GM19452 (cell line): Measurements from ENCODE around the gene NUP85.
A peak's percentile ranks its signal among the peaks of the same experiment; 100 is the strongest.
"Not testable (repeated sequence)": the region's sequence is repeated elsewhere in the genome, so short reads cannot be mapped to it uniquely, and the experiment has no call there.

Experiments used
- ATAC-seq: cut with Tn5 transposase; IDR thresholded peaks from one replicate; pipeline ENCODE4 v1.9.1; 2021; ENCODE audit not compliant: unreplicated experiment

The NUP85 gene

DNA sequence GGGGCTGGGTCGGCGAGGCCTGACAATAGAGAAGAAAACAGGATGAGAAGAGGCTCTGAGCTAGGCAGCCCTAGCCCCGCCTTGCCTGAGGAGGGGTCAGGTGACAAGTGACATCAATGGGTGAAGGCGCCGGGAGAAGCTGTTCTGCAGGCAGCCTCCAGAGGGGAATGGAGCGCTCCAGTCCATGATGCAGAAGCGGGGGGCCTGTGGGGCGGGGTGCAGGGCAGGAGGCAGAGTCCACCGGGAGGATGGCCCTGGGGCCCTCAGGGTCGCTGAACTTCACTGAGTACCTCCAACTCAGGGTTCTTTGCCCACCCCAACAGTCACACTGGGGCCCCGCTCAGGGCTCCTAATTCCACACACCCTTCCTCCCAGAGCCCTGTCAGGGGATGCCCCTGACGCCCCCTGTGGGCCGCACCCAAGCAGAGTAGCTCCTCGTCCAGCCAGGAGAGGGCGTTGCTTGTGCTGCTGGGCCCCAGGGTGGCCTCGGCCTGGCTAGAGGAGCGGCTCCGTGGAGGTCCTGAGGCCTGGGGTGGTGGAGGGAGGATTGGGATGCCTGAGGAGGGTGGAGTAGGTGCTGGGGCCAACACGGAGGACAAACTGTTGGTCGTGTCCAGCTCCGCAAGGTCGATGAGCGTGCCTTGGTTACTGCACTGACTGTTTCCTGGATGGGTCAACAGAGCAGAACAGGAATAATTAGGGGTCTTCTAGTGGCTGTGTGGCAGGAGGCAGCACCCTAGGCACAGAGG is 35.1 kb downstream of the NUP85 start:
- no peak for ATAC-seq

DNA sequence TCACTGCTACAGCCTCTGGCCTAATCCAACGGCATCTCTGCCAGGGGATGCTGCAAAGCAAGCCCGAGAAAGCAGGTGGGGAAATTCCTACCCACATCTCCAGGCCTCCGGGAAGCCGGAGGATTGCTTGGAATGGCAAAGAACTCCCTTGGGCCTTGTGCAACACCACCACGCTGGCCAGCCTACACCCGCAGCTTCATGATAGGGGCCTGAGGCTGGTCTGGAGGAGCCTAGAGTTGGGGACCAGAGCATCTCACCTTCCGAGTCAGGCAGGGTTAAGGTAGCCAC is 35.6 kb downstream of the NUP85 start:
- ATAC-seq: no peak

DNA sequence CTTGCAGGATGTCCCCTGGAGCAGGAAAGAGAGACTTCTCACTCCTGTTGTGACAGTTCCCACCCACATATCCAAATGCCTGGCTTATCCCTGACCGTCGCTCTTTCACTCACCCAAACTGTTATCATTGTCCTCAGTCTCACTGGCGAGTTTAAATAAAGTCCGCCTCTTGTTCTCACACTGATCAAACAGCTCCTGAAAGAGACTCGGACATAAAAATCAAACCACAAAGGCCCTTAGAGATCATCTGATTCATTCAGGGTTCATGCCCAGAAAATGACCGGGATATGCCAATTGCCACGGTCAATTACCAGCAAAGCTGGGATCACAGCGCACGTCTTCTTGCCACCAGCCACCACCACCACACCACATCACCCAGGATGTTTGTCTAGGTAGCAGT is 36.0 kb downstream of the NUP85 start:
- no peak for ATAC-seq

DNA sequence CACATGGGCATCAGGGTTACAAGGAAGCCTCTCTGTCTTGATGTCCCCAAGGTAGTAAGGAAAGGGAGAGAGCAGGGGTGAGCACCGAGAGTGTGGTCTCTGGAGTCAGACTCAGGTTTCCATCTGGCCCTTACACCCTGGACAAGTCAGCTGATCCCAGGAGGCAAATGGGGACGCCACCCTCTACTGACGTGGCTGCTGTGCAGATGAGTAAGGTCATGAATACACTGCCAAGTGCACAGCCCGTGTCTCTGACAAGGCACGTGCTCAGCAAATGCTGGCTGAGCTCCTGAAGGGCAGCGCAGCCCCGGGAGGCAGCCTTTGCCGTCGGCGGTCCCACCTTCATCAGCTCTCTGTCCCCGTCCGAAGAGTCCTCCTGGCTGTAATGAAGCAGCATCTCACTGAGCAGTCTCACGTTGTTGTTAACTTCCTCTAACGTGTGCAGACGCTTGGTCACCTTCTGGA is 36.5 kb downstream of the NUP85 start:
- no peak for ATAC-seq

DNA sequence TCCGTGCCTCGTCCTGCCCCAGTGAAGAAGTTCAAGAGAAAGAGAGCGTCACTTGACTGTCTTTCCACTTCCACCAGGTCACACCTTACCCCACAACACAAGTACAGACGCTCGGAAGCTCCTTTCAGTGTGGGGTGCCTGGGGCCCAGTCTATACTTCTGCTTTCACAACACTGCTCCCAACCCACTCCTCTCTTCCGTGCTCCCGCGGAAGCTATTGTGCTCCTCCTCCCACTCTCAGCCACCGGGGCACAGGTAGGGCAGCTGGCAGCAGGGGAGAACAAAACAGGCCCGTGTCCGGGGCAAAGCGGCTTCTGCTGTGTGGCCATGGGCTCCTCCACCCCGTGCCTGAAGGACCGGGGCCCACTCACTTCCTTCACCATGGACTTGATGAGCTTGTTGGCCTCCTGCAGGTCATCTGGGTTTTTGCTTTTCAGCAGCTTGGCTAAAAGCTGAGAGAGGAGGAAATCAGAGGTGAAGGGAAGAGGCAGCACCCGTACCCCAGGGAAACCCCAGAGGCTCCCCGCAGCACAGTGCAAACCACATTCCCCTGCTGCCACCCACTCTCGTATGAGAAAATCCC is 37.1 kb downstream of the NUP85 start:
- ATAC-seq: no peak

DNA sequence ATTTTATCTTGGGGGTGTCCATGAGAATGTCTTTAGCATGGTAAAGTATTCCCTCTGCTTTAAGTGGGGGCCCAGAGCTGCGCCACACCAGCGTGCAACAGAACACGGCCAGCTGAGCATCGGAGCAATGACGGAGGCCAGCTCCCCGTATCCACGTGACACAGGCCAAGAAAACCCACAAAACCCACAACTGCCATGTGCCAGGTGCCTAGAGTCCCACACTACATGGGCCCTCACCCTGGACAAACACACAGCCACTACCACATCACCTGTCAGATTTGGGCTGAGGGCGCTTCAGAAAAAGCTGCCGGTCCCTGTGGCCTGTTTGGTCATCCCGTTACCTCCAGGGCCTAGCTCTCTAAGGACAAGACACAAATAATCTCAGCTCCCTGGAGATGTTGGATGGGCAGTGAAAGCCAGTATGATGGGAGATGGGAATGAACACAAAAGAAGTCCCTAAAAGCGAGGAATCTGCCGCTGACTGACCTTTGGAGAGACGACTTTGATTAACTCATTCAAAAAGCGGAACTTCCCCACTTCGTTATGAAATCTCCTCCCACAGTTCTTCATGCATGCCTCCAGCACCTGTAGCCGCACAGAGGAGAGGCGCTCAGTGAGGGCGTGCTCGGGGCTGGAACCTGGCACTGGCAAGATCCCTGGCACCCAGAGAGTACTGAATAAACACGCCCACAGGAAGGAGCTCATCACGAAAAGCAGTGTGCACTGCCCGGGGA is 38.8 kb downstream of the NUP85 start:
- ATAC-seq: no peak

DNA sequence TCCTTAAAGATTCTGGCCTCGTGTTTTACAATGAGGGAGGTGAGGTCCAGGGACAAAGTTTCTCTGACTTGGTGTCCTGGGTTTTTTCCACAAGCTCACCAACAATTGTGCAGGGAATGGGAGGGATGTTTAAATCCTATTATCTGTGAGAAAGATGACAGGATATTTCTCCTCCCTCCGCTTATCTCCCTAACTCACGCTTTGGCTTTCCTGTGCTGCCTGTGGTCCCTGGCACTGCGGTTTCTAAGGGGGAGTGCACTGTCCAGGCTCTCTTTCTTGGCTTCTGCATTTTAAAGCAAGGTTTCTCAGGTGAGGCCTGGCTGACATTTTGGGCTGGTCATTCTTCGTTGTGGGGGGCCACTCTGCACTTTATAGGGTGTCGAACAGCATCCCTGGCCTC is 39.5 kb downstream of the NUP85 start:
- ATAC-seq: no peak

DNA sequence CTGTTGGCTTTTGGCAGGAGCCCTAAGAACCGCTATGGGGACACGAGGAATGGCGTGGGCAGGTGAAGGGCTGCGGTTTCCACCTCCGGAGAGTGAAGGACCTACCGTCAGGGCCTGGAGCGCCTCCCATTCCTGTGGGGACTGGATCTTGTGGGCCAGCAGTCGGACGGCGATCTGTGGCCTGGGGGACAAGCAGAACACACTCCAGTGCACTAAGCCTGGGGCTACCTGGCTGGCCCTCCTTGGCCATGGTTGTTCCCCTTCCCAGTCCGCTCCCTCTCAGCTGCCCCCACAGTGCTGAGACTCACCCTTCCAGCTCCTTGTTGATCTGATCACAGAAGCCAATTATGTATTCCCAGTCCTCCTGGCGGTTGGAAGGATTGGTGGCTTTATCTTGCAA is 40.9 kb downstream of the NUP85 start:
- ATAC-seq: no peak

DNA sequence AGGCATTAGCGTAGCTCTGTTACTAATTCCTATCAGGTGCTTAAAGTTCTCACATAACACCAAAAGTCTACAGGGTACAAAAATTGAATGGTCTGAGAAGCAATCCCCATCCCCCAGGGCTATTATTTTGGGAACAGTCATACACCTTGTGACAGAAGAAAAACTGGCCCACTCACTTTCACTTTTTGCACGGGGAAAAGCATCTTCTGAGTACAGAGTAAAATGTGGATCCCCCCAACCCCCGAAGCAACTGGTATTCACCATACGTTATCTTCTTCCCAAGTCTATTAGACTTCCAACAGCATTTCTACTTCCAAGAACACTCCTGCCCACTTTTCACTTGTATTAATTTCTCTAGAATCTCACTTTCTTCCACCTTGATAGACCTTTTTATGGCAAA is 44.1 kb downstream of the NUP85 start:
- no peak for ATAC-seq

DNA sequence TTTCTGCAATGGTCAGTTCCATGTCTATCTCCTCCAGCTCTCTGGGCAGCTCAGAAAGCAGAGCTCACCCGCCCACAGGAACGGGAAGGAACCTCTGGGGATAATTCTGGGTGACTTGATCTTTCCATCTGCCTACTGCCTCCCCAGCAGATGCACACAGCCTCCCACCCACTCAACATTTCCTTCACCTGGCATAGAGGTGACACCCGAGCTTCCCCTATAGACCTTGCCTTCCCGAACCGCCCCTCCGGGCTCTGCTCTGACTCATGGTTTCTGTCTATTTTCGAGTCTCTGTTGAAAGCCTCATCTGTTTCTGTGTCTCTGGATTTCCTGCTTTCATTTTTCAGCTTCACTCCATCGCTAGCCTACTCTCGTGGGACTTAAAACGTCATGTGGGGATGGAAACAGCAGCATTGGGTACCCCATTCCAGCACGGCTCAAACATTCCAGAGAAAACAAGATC is 44.6 kb downstream of the NUP85 start:
- ATAC-seq: peak; percentile 82

DNA sequence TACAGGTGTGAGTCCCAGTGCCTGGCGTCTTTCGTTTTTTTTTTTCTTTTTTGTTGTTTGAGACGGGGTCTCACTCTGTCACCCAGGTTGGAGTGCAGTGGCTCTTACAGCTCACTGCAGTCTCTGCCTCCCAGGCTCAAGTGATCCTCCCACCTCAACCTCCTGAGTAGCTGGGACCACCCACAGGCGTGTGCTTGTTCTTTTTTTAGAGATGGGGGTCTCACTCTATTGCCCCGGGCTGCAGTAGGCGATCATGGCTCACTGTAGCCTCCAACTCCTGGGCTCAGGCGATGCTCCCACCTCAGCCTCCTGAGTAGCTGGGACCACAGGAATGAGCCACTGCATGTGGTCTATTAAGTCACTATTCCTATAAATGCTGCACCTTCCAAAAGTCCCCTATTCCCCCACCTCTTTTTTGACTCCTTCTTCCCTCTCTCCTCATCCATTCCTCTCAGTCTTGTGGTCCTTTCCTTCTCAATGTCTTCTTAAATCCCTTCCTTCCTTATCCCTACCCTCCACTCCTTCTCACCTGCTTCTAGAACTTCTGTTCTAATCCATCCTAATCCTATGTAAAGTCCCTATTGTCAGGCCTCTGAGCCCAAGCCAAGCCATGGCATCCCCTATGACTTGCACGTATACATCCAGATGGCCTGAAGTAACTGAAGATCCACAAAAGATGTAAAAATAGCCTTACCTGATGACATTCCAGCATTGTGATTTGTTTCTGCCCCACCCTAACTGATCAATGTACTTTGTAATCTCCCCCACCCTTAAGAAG is 46.7 kb downstream of the NUP85 start:
- no peak for ATAC-seq

DNA sequence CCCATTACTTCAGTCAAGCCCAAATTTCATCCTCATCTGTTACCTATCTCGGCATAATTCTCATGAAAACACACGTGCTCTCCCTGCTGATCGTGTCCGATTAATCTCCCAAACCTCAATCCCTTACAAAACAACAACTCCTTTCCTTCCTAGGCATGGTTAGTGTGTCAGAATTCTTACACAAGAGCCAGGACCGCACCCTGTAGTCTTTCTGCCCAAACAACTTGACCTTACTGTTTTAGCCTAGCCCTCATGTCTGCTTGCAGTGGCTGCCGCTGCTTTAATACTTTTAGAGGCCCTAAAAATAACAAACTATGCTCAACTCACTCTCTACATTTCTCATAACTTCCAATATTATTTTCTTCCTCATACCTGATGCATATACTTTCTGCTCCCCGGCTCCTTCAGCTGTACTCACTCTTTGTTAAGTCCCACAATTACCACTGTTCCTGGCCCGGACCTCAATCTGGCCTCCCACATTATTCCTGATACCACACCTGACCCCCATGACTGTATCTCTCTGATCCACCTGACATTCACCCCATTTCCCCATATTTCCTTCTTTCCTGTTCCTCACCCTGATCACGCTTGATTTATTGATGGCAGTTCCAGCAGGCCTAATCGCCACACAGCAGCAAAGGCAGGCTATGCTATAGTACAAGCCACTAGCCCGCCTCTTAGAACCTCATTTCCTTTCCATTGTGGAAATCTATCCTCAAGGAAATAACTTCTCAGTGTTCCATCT is 50.6 kb downstream of the NUP85 start:
- not testable (repeated sequence) for ATAC-seq

DNA sequence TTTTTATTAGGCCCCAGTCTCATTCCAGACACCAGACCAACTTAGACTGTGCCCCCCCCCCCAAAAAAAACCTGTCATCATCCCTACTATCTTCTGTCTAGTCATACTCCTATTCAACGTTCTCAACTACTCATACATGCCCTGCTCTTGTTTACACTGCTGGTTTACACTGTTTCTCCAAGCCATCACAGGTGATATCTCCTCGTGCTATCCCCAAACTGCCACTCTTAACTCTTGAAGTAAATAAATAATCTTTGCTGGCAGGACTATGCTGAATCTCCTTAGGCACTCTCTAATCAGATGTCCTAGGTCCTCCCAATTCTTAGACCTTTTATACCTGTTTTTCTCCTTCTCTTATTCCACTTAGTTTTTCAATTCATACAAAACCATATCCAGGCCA is 51.7 kb downstream of the NUP85 start:
- ATAC-seq: not testable (repeated sequence)

DNA sequence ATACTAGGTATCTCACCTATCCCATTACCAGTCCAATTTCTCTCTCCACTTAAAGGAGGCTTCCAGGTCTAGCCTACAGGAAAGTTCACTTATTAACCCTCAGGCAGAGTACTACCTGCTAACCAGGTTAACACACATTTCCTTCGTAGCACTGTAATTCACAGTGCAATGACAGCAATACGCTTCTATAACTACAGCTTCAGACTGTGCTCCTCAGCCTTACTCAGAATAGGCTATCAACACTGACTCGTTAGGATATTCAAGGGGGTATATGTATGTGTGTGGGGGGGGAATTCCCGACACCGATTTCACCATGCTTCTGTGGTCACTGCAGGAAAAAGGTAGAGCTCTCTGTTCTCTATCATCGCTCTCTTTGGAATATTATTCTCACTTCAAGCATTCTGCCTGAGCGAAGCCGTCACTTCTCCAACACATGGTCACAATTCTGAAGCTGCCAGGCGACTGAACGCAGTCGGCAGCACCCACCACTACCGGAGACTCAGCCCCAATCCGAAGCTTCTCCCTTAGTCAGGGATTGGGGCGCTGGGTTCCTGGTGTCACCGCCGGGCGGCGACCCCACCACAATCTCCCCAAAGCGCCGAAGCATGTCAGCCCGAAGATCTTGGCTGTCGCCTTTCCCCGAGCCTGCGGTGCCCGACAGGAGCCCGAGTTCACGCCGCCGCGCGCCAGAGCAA is 55.3 kb downstream of the NUP85 start:
- ATAC-seq: peak; percentile 23

DNA sequence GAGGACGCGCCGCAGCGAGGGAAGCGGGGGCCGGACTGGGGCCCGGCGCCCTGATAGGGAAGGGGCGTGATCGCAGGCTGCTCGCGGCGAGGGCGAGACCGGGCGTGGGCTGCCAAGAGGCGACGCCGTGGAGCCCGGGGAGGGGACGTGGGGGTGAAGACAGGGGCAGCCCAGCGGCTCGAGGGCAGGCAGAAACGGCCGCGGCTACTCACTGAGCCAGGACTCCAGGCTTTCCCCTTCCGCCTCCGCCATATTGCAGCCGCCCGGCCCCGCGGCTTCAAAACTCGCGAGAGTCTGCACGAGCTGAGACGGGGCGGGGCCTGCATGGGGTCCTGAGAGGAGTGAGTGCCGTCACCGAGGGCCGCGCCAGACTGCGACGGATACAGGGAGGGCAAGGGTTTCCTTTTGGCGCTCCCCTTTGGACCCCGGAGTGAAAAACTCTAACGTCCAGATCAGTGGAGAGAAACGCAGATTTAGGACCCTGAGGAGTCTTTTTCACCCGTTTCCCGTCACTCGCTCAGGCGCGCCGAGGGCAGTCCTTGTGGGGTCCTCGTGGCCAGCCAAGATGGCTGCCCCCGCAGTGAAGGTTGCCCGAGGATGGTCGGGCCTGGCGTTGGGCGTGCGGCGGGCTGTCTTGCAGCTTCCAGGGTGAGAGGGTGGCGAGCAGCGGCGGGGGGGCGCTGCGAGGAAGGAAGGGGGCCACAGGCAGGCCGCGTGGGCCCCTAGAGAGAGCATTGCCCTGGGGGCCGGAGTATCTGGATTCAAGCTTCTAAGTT is 56.0 kb downstream of the NUP85 start, which contains the start of the genes GGA3 and MRPS7:
TSS of gene GGA3 (minus strand) at position 271 of the 776 bp plus-strand sequence. CDS start at position 252, 19 bp downstream.
TSS of gene MRPS7 (plus strand) at position 544 of the 776 bp plus-strand sequence. CDS start at position 566, 22 bp downstream.
- peak; percentile 93 for ATAC-seq

DNA sequence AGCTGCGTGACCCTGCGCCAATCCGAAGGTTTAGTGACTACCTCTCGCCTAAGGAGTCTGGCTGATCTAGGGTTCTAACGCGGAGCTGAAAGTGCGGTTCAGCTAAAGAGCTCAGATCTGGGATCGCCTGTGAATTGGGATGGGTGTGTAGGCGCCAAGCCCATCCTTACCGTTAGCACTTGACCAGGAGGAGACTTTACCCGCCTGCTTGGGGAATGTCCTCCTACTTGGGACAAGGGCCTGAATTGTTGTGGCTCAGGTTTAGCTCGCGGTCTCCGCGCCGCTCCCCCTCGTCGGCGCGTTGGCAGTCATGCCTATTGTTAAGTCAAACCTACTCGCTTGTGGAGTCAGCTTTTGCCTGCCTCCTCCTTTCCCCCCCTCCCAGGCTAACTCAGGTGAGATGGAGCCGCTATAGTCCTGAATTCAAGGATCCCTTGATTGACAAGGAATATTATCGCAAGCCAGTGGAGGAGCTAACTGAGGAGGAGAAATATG is 56.7 kb downstream of the NUP85 start:
- no peak for ATAC-seq

DNA sequence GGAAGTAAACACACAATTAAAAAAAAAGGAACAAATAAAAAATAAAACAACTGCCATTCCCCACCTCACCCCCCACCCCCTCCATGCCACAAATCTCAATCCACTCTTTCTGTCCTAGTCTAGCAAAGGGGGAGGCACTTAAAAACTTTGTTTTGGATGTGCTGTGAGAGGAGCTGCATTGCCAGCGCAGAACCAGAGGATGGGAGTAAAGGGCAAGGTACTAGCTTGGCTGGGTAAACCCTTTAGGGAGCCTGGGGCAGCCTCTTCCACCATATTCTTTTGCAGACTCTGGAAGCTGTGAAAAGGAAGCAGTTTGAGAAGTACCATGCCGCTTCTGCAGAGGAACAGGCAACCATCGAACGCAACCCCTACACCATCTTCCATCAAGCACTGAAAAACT is 57.6 kb downstream of the NUP85 start:
- ATAC-seq: no peak

DNA sequence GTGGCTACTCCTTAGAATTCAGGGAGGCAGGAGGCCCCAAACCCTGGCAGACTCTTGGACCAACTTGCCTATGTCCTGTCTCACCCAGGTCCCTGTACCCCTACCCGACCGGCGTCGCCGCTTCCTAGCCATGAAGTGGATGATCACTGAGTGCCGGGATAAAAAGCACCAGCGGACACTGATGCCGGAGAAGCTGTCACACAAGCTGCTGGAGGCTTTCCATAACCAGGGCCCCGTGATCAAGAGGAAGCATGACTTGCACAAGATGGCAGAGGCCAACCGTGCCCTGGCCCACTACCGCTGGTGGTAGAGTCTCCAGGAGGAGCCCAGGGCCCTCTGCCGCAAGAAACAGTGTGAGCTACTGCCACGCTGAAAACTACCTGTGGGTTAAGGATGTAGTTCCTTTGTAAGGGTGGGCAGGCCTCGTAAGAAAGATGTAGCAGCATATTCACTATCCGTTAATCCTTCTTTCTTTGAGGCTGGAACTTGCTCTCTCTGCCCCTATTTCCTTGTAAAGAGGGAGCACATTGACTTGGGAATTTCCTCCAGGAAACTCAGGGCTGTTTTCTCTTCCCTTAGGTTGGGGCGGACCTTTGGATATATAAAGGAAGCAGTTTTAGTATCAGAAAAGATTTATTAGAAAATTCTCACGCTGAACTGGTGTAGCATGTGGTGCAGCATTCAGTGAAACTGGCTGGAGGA is 60.3 kb downstream of the NUP85 start:
- ATAC-seq: no peak
